H1 (cell line): Measurements from ENCODE around the gene CACNB4. TPM values are rescaled to one million over a fixed set of nuclear protein-coding genes. Genes with fewer than 3 reads are reported as not detected.

Experiments
- EGR1 ChIP-seq: IDR thresholded peaks from 2 replicates; pipeline ENCODE4 v1.6.1; 2011; ENCODE audit warnings: low read depth, low read length, borderline replicate concordance
- KDM1A ChIP-seq: fragments of 200-600, 300-600 bp; sonication (generic); IDR thresholded peaks from 2 replicates; pipeline ENCODE4 v1.7.1; 2016; ENCODE audit warnings: mild to moderate bottlenecking, low read length, borderline replicate concordance
- RAD21 ChIP-seq, 2 experiments: IDR thresholded peaks in 1 of 2; conservative IDR thresholded peaks in 1 of 2; 2 replicates each; pipeline ENCODE4 v1.6.1; 2011; ENCODE audit warnings: low read depth in 2 of 2, low read length in 2 of 2, improper control_type of control experiment in 1 of 2, inconsistent platforms in 1 of 2, mild to moderate bottlenecking in 1 of 2, moderate library complexity in 1 of 2
- RXRA ChIP-seq: IDR thresholded peaks from 2 replicates; pipeline ENCODE4 v1.6.1; 2011; ENCODE audit warnings: low read depth, mild to moderate bottlenecking, low read length, moderate library complexity; ENCODE audit not compliant: insufficient read depth
- SP2 ChIP-seq: IDR thresholded peaks from 2 replicates; pipeline ENCODE4 v1.6.1; 2012; ENCODE audit warnings: mild to moderate bottlenecking, low read length, inconsistent platforms
- SRF ChIP-seq: IDR thresholded peaks from 2 replicates; pipeline ENCODE4 v1.6.1; 2011; ENCODE audit warnings: mild to moderate bottlenecking, low read depth, low read length, moderate library complexity
- YY1 ChIP-seq: IDR thresholded peaks from 2 replicates; pipeline ENCODE4 v1.6.1; 2011; ENCODE audit warnings: low read depth, mild to moderate bottlenecking, low read length
- polyA plus RNA-seq, 7 experiments: library from polyadenylated mRNA; depleted of rRNA in 3 of 7; stranded (reverse) in 5 of 7; unstranded in 2 of 7; fragments of >200 nt in 5 of 7; fragments of 200-250 nt in 2 of 7; gene quantifications; 1 replicate in 5 of 7; 2 replicates in 1 of 7; 4 replicates in 1 of 7; pipeline versions ENCODE4 v1.2.1 to v1.2.3, GENCODE V29; 2011 to 2013; ENCODE audit warnings: missing spikeins in 2 of 7, mixed read lengths in 2 of 7
- total RNA-seq: library from RNA; stranded (reverse); fragmentation: NEBNext Ultra II Directional; extraction: Animal tissue kit (Norgen Biotek cat#: 25700); gene quantifications from 2 replicates; pipeline ENCODE4 v1.2.1, GENCODE V29; 2021
- TF ChIP-seq, protein P1 (sequence below): fragments of 300-600 bp; sonication (generic); IDR thresholded peaks from 2 replicates; pipeline ENCODE4 v1.7.1; 2012; ENCODE audit warnings: low read length, moderate library complexity, mild to moderate bottlenecking, inconsistent platforms; ENCODE audit not compliant: insufficient replicate concordance
- TF ChIP-seq, protein P2 (sequence below), 3 experiments: IDR thresholded peaks; 1 replicate in 2 of 3; 2 replicates in 1 of 3; pipeline versions ENCODE4 v1.5.1 to v1.6.1; 2011; ENCODE audit warnings: low read length in 3 of 3, mild to moderate bottlenecking in 3 of 3, inconsistent platforms in 2 of 3, low read depth in 1 of 3, moderate library complexity in 1 of 3; ENCODE audit not compliant: insufficient read depth in 1 of 3; ENCODE audit errors: control extremely low read depth in 1 of 3

CACNB4 gene
- total and polyA plus RNA-seq, 2 of the 8 experiments (the other 6 are each of a cell fraction or from before 2014, with no cell fraction given) = 2.0 to 4.0 TPM

DNA sequence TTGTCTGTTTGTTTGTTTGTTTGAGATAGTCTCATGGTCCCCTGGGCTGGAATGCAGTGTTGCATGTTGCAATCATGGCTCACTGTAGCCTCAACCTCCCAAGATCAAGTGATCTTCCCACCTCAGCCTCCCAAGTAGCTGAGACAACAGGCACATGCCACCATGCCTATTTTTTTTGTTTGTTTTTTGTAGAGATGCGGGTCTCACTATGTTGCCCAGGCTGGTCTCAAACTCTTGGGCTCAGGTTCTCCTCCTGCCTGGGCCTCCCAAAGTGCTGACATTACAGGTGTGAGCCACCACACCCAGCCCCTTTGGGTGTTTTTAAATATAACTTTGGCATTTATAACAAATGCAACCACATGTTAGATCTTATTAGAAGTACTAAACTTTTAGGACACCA is 308.2 kb downstream of the CACNB4 start (continued):
- TF ChIP-seq, protein P1, sequence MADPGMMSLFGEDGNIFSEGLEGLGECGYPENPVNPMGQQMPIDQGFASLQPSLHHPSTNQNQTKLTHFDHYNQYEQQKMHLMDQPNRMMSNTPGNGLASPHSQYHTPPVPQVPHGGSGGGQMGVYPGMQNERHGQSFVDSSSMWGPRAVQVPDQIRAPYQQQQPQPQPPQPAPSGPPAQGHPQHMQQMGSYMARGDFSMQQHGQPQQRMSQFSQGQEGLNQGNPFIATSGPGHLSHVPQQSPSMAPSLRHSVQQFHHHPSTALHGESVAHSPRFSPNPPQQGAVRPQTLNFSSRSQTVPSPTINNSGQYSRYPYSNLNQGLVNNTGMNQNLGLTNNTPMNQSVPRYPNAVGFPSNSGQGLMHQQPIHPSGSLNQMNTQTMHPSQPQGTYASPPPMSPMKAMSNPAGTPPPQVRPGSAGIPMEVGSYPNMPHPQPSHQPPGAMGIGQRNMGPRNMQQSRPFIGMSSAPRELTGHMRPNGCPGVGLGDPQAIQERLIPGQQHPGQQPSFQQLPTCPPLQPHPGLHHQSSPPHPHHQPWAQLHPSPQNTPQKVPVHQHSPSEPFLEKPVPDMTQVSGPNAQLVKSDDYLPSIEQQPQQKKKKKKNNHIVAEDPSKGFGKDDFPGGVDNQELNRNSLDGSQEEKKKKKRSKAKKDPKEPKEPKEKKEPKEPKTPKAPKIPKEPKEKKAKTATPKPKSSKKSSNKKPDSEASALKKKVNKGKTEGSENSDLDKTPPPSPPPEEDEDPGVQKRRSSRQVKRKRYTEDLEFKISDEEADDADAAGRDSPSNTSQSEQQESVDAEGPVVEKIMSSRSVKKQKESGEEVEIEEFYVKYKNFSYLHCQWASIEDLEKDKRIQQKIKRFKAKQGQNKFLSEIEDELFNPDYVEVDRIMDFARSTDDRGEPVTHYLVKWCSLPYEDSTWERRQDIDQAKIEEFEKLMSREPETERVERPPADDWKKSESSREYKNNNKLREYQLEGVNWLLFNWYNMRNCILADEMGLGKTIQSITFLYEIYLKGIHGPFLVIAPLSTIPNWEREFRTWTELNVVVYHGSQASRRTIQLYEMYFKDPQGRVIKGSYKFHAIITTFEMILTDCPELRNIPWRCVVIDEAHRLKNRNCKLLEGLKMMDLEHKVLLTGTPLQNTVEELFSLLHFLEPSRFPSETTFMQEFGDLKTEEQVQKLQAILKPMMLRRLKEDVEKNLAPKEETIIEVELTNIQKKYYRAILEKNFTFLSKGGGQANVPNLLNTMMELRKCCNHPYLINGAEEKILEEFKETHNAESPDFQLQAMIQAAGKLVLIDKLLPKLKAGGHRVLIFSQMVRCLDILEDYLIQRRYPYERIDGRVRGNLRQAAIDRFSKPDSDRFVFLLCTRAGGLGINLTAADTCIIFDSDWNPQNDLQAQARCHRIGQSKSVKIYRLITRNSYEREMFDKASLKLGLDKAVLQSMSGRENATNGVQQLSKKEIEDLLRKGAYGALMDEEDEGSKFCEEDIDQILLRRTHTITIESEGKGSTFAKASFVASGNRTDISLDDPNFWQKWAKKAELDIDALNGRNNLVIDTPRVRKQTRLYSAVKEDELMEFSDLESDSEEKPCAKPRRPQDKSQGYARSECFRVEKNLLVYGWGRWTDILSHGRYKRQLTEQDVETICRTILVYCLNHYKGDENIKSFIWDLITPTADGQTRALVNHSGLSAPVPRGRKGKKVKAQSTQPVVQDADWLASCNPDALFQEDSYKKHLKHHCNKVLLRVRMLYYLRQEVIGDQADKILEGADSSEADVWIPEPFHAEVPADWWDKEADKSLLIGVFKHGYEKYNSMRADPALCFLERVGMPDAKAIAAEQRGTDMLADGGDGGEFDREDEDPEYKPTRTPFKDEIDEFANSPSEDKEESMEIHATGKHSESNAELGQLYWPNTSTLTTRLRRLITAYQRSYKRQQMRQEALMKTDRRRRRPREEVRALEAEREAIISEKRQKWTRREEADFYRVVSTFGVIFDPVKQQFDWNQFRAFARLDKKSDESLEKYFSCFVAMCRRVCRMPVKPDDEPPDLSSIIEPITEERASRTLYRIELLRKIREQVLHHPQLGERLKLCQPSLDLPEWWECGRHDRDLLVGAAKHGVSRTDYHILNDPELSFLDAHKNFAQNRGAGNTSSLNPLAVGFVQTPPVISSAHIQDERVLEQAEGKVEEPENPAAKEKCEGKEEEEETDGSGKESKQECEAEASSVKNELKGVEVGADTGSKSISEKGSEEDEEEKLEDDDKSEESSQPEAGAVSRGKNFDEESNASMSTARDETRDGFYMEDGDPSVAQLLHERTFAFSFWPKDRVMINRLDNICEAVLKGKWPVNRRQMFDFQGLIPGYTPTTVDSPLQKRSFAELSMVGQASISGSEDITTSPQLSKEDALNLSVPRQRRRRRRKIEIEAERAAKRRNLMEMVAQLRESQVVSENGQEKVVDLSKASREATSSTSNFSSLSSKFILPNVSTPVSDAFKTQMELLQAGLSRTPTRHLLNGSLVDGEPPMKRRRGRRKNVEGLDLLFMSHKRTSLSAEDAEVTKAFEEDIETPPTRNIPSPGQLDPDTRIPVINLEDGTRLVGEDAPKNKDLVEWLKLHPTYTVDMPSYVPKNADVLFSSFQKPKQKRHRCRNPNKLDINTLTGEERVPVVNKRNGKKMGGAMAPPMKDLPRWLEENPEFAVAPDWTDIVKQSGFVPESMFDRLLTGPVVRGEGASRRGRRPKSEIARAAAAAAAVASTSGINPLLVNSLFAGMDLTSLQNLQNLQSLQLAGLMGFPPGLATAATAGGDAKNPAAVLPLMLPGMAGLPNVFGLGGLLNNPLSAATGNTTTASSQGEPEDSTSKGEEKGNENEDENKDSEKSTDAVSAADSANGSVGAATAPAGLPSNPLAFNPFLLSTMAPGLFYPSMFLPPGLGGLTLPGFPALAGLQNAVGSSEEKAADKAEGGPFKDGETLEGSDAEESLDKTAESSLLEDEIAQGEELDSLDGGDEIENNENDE = no peak
- TF ChIP-seq SP2 (no peak), RXRA (no peak), SRF (no peak), KDM1A (no peak), YY1 (no peak), EGR1 (no peak), RAD21 (IDR thresholded peaks at IDR 0.05 in 1 of 2, conservative IDR thresholded peaks at IDR 0.05 in 1 of 2; ENCODE audit: low read depth in 2 of 2, low read length in 2 of 2) (no peak)
- TF ChIP-seq, protein P2, sequence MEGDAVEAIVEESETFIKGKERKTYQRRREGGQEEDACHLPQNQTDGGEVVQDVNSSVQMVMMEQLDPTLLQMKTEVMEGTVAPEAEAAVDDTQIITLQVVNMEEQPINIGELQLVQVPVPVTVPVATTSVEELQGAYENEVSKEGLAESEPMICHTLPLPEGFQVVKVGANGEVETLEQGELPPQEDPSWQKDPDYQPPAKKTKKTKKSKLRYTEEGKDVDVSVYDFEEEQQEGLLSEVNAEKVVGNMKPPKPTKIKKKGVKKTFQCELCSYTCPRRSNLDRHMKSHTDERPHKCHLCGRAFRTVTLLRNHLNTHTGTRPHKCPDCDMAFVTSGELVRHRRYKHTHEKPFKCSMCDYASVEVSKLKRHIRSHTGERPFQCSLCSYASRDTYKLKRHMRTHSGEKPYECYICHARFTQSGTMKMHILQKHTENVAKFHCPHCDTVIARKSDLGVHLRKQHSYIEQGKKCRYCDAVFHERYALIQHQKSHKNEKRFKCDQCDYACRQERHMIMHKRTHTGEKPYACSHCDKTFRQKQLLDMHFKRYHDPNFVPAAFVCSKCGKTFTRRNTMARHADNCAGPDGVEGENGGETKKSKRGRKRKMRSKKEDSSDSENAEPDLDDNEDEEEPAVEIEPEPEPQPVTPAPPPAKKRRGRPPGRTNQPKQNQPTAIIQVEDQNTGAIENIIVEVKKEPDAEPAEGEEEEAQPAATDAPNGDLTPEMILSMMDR (IDR thresholded peaks at IDR 0.05; ENCODE audit: control extremely low read depth in 1 of 3, insufficient read depth in 1 of 3, low read depth in 1 of 3, low read length in 3 of 3) = no peak
